22Rv1 (cell line): ENCODE measurements around the gene FIGNL2.
"Not testable (repeated sequence)": the region's sequence is repeated elsewhere in the genome, so short reads cannot be mapped to it uniquely, and the experiment has no call there.

ENCODE experiments used
- H3K27ac ChIP-seq: fragments of 450-650 bp; 2 replicates; pipeline ENCODE4 v1.5.1; 2017
- CTCF ChIP-seq: fragments of 450-650 bp; IDR thresholded peaks from 2 replicates; pipeline ENCODE4 v1.5.1; 2017; ENCODE audit warnings: mild to moderate bottlenecking
- ZFX ChIP-seq: fragments of 450-650 bp; IDR thresholded peaks from 2 replicates; pipeline ENCODE4 v1.6.1; 2017; ENCODE audit warnings: antibody characterized with exemption, borderline replicate concordance

Gene FIGNL2

GRCh38 chr12:51809193-51809592, 39.3 kb downstream of the FIGNL2 start:
- TF ChIP-seq ZFX, result no peak
- no peak overlapping the region for H3K27ac ChIP-seq

DNA sequence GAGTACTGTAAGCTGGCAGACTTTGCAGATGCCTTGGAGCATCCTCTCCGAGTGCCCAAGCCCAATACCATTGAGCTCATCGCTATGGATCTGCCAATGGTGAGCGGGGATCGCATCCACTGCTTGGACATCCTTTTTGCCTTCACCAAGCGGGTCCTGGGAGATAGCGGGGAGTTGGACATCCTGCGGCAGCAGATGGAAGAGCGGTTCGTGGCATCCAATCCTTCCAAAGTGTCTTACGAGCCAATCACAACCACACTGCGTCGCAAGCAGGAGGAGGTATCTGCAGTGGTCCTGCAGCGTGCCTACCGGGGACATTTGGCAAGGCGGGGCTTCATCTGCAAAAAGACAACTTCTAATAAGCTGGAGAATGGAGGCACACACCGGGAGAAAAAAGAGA, 41.6 kb downstream of the FIGNL2 start:
- TF ChIP-seq CTCF (no peak), ZFX (no peak)
- no peak overlapping the region for H3K27ac ChIP-seq

DNA sequence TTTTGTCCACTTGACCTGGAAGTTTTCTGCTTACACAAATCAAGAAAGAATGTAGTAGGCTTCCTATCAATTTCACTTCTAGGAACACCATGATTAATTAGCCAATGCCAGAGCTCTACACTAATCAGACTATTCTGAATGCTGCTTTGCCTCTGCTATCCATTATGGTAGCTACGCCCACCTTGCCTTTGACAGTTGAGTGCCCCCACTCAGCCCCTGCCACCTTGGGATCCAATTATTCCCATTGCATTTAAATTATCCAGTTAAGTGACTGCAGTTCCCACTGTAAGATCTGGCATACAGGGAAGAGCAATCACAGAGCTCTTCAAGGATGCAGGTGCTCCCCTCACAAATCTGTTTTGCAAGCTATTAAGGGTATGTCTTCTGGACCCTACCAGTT, 47.5 kb downstream of the FIGNL2 start:
- no peak overlapping the region for H3K27ac ChIP-seq
- TF ChIP-seq ZFX, result no peak
- no peak for TF ChIP-seq CTCF

DNA sequence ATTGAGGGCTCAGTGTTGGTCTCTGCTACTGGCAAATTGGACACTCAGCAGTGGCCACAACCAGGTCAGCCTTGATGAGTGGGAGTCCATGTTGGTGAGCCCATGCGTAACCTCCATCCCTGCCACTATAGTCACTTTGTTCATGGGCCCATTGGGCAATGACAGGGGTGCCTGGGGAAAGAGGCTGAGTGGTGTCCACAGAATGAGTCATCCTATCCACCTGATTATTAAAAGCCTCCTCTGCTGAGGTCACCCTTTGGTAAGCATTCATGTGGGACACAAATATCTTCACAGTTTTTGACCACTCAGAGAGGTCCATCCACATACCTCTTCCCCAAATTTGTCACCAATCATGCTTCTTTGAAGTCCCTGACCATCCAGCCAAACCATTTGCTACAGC, 50.0 kb downstream of the FIGNL2 start:
- no peak for TF ChIP-seq CTCF
- TF ChIP-seq ZFX, result no peak
- H3K27ac ChIP-seq, result no peak overlapping the region

GRCh38 chr12:51798051-51798450, 50.5 kb downstream of the FIGNL2 start:
- not testable (repeated sequence) for H3K27ac ChIP-seq

GRCh38 chr12:51797301-51797700, 51.2 kb downstream of the FIGNL2 start:
- TF ChIP-seq ZFX (no peak), CTCF (no peak)

GRCh38 chr12:51793201-51793600, 55.3 kb downstream of the FIGNL2 start:
- TF ChIP-seq CTCF (no peak), ZFX (no peak)

More at GRCh38 chr12:51797301-51797700, 51.2 kb downstream of the FIGNL2 start:
- H3K27ac ChIP-seq, result no peak overlapping the region

GRCh38 chr12:51792417-51792816, 56.1 kb downstream of the FIGNL2 start:
- H3K27ac ChIP-seq, result no peak overlapping the region
- no peak for TF ChIP-seq ZFX
- no peak for TF ChIP-seq CTCF

More at GRCh38 chr12:51793201-51793600, 55.3 kb downstream of the FIGNL2 start:
- no peak overlapping the region for H3K27ac ChIP-seq
